GM06990 (cell line): ENCODE results near the gene PTGES3.

ENCODE experiments used
- DNase-seq: peaks from one replicate; pipeline ENCODE4 v3.0.0-alpha.2; 2011; ENCODE audit not compliant: insufficient read length; ENCODE audit errors: extremely low read depth
- H3K27me3 ChIP-seq: replicated peaks from 2 replicates; pipeline ENCODE4 v1.6.0; 2011; ENCODE audit warnings: low read length; ENCODE audit not compliant: control insufficient read depth, insufficient read depth
- H3K36me3 ChIP-seq: 2 replicates; pipeline ENCODE4 v1.5.1; 2011; ENCODE audit warnings: low read length; ENCODE audit not compliant: control insufficient read depth, insufficient read depth
- H3K4me3 ChIP-seq: replicated peaks from 2 replicates; pipeline ENCODE4 v1.5.1; 2011; ENCODE audit warnings: low read depth, mild to moderate bottlenecking, control low read depth, low read length
- CTCF ChIP-seq: IDR thresholded peaks from 2 replicates; pipeline ENCODE4 v1.5.1; 2011; ENCODE audit warnings: low read length, control low read depth, mild to moderate bottlenecking, inconsistent platforms; ENCODE audit not compliant: insufficient read depth, poor library complexity, severe bottlenecking

PTGES3 gene

GRCh38 chr12:56629459-56630179, 58.5 kb downstream of the PTGES3 start:
- DNase-seq: peak; percentile 46
- H3K36me3 ChIP-seq: peaks cover 1% of the 10 kb centered on the region
- H3K27me3 ChIP-seq: no peaks in the 10 kb centered on the region
- peak overlapping the region; percentile 97 for H3K4me3 ChIP-seq
- TF ChIP-seq CTCF: no peak

GRCh38 chr12:56628671-56629458, 59.2 kb downstream of the PTGES3 start:
- Histone ChIP-seq H3K4me3 (peak overlapping the region; percentile 97), H3K36me3 (peaks cover 1% of the 10 kb centered on the region), H3K27me3 (no peaks in the 10 kb centered on the region)
- no peak for TF ChIP-seq CTCF
- peak; percentile 46 for DNase-seq

- no peaks in the 10 kb centered on the region for H3K27me3 ChIP-seq
- no peak for TF ChIP-seq CTCF
- no peak for DNase-seq
- no peak overlapping the region for H3K4me3 ChIP-seq
- peaks cover 6% of the 10 kb centered on the region for H3K36me3 ChIP-seq
These were observed 61.4 kb downstream of the PTGES3 start for GRCh38 chr12:56626701-56627100.

GRCh38 chr12:56622535-56622934, 65.5 kb downstream of the PTGES3 start:
- no peak for DNase-seq
- peaks cover 7% of the 10 kb centered on the region for H3K36me3 ChIP-seq
- no peaks in the 10 kb centered on the region for H3K27me3 ChIP-seq
- no peak overlapping the region for H3K4me3 ChIP-seq
- no peak for TF ChIP-seq CTCF

GRCh38 chr12:56616925-56617324, 71.2 kb downstream of the PTGES3 start:
- no peak for DNase-seq
- Histone ChIP-seq H3K27me3 (no peaks in the 10 kb centered on the region), H3K36me3 (peaks cover 35% of the 10 kb centered on the region), H3K4me3 (no peak overlapping the region)
- no peak for TF ChIP-seq CTCF
